Body of pancreas (tissue), 4 donors: ENCODE measurements around the gene PRDM16. TPM values are rescaled to one million over a fixed set of nuclear protein-coding genes. Genes with fewer than 3 reads are reported as not detected.

Experiments
- ATAC-seq: fragments of 150-250 bp; one replicate; pipeline ENCODE4 v1.9.1; 2016
- DNase-seq, 4 donors: peaks; one replicate each; pipeline ENCODE4 v3.0.0-alpha.2; 2019
- H3K27ac ChIP-seq, 4 donors: fragments of 200-600 bp; sonication (generic); 1 replicate in 3 of 4; 2 replicates in 1 of 4; pipeline versions ENCODE4 v1.5.1 to v1.6.1; 2016 to 2019; ENCODE audit warnings: mild to moderate bottlenecking in 1 of 4, mixed read lengths in 1 of 4, moderate library complexity in 1 of 4
- H3K27me3 ChIP-seq, 2 donors: fragments of 200-600 bp; sonication (generic); one replicate each; pipeline ENCODE4 v1.6.0; 2016; ENCODE audit warnings: mild to moderate bottlenecking in 1 of 2
- H3K36me3 ChIP-seq, 2 donors: fragments of 200-600 bp; sonication (generic); replicated peaks in 1 of 2; 2 replicates each; pipeline ENCODE4 v1.5.1; 2016; ENCODE audit warnings: low read depth in 2 of 2; ENCODE audit not compliant: insufficient read depth in 1 of 2
- H3K4me1 ChIP-seq: fragments of 200-600 bp; sonication (generic); one replicate; pipeline ENCODE4 v1.6.0; 2016
- H3K4me3 ChIP-seq, 2 donors: fragments of 200-600 bp; sonication (generic); 1 replicate in 1 of 2; 2 replicates in 1 of 2; pipeline ENCODE4 v1.5.1; 2016 to 2019
- H3K9me3 ChIP-seq, 3 donors: fragments of 200-600 bp; sonication (generic); 1 replicate in 2 of 3; 2 replicates in 1 of 3; pipeline ENCODE4 v1.5.1; 2016
- CTCF ChIP-seq, 7 experiments: fragments of 450-650 bp in 4 of 7; fragments of 200-600 bp in 3 of 7; sonication (generic) in 3 of 7; IDR thresholded peaks; one replicate each; pipeline ENCODE4 v1.5.1; 2016 to 2019; ENCODE audit warnings: antibody characterized with exemption in 7 of 7
- POLR2A ChIP-seq, 3 donors: fragments of 450-650 bp; IDR thresholded peaks; one replicate each; pipeline ENCODE4 v1.6.1; 2016; ENCODE audit warnings: antibody characterized with exemption in 3 of 3, mild to moderate bottlenecking in 2 of 3
- WGBS, 2 donors: methylation state at CpG; one replicate each; pipeline ENCODE4 v1.1.5; 2017; 5-methylcytosine and 5-hydroxymethylcytosine counted together
- intact Hi-C: fragments of 100-400 bp; cut with DNase I; formaldehyde crosslinking; loops from one replicate; pipeline ENCODE4 v1.15.1; 2023
- total RNA-seq, 2 donors: library from RNA; depleted of rRNA; stranded (reverse); fragments of >200 nt; gene quantifications; one replicate each; pipeline ENCODE4 v1.1.0, GENCODE V29; 2016

PRDM16 gene
- total RNA-seq, 2 donors from 2014 or later = 15.2 to 16.6 TPM

GRCh38 chr1:3450983-3451382, 382.0 kb downstream of the PRDM16 start:
- intact Hi-C loops = loop anchor here (5.0 kb wide), 2 partner anchors 36 to 166 kb away; no protein-coding TSS in a partner anchor
- Histone ChIP-seq H3K36me3 (no peaks in the 10 kb centered on the region), H3K4me3 (no peak overlapping the region), H3K4me1 (peaks cover 26% of the 10 kb centered on the region), H3K9me3 (no peaks in the 10 kb centered on the region), H3K27ac (no peak overlapping the region), H3K27me3 (no peaks in the 10 kb centered on the region)
- ATAC-seq (no peak), DNase-seq (no peak)
- TF ChIP-seq POLR2A (IDR thresholded peaks at IDR 0.05) = no peak
- TF ChIP-seq CTCF (IDR thresholded peaks at IDR 0.05) = no peak
- 61 to 62% methylated on average over 7 to 12 of the region's 12 CpGs for WGBS, 2 donors

GRCh38 chr1:3451994-3452865, 383.2 kb downstream of the PRDM16 start:
- ATAC-seq = no peak
- Histone ChIP-seq H3K27ac (no peak overlapping the region), H3K4me1 (peaks cover 31% of the 10 kb centered on the region), H3K36me3 (no peaks in the 10 kb centered on the region), H3K9me3 (no peaks in the 10 kb centered on the region), H3K27me3 (no peaks in the 10 kb centered on the region), H3K4me3 (no peak overlapping the region)
- intact Hi-C loops = loop anchor here (5.0 kb wide), 2 partner anchors 35 to 165 kb away; no protein-coding TSS in a partner anchor
- 17 to 51% methylated on average over 1 to 23 of the region's 23 CpGs for WGBS, 2 donors
- no peak for TF ChIP-seq POLR2A (IDR thresholded peaks at IDR 0.05)
- no peak for DNase-seq

GRCh38 chr1:3452866-3453175, 383.8 kb downstream of the PRDM16 start:
- Histone ChIP-seq H3K4me1 (peaks cover 31% of the 10 kb centered on the region), H3K27ac (no peak overlapping the region), H3K36me3 (no peaks in the 10 kb centered on the region), H3K27me3 (no peaks in the 10 kb centered on the region), H3K4me3 (no peak overlapping the region), H3K9me3 (no peaks in the 10 kb centered on the region)
- TF ChIP-seq POLR2A (IDR thresholded peaks at IDR 0.05) (no peak), CTCF (IDR thresholded peaks at IDR 0.05) (no peak)
- no peak for ATAC-seq
- intact Hi-C loops = loop anchor here (5.0 kb wide), 2 partner anchors 34 to 164 kb away; no protein-coding TSS in a partner anchor
- no peak for DNase-seq
- 32 to 41% methylated on average over 3 to 5 of the region's 5 CpGs for WGBS, 2 donors

- peak; percentile 77 to 86 (median 84) for DNase-seq
- H3K4me1 ChIP-seq = peaks cover 31% of the 10 kb centered on the region
- no peaks in the 10 kb centered on the region for H3K36me3 ChIP-seq
- 13 to 45% methylated on average over 9 to 18 of the region's 18 CpGs for WGBS, 2 donors
- no peaks in the 10 kb centered on the region for H3K27me3 ChIP-seq
- TF ChIP-seq CTCF (IDR thresholded peaks at IDR 0.05) = peak; percentile 94 to 98 (median 95)
- no peak for TF ChIP-seq POLR2A (IDR thresholded peaks at IDR 0.05)
- no peaks in the 10 kb centered on the region for H3K9me3 ChIP-seq
- peak; percentile 78 for ATAC-seq
- peak overlapping the region in 3 of 4 donors; percentile 74 to 85 (median 82) for H3K27ac ChIP-seq
- intact Hi-C loops = loop anchor here (5.0 kb wide), 2 partner anchors 34 to 164 kb away; no protein-coding TSS in a partner anchor
- no peak overlapping the region for H3K4me3 ChIP-seq
Observed at GRCh38 chr1:3453203-3453761, 384.3 kb downstream of the PRDM16 start.
